K562 (cell line): ENCODE measurements around the gene ROBO3. TPM values are rescaled to one million over a fixed set of nuclear protein-coding genes. Genes with fewer than 3 reads are reported as not detected.

ENCODE experiments used
- ATAC-seq: fragments of 200-7000 bp; cut with Tn5 transposase; 3 replicates; pipeline ENCODE4 v1.9.1; 2020; ENCODE audit warnings: moderate library complexity
- BruUV-seq: library from RNA; stranded (reverse); fragments of 400-500 nt; replicated peaks from 2 replicates; lab custom pipeline; 2021; lab: Mats Ljungman, UMichigan
- CTCF ChIA-PET: fragments of 300-600 bp; formaldehyde crosslinking; extraction: SDS; loops from one replicate; lab custom pipeline; 2021; ENCODE audit warnings: low intra/inter-chr PET ratio; lab: Yijun Ruan, JAX
- POLR2A ChIA-PET: fragments of 300-600, 350-650 bp; sonication (Branson Sonifier 250); formaldehyde crosslinking; extraction: SDS; loops from one replicate; lab custom pipeline; 2021; ENCODE audit warnings: antibody characterized with exemption, inconsistent platforms; lab: Yijun Ruan, JAX
- DNase-seq, 4 experiments: peaks; one replicate each; pipeline versions ENCODE4 v3.0.0 to v3.0.0-alpha.2; 2011 to 2018; ENCODE audit warnings: low spot score in 3 of 4, mixed read lengths in 3 of 4; ENCODE audit errors: extremely low read depth in 1 of 4
- FAIRE-seq: peaks from 2 replicates; lab custom pipeline; 2011; peaks lifted over from hg19 to GRCh38; lab: Jason Lieb, UNC
- H2AFZ ChIP-seq: 2 replicates; pipeline ENCODE4 v1.6.0; 2011; ENCODE audit warnings: low read depth, low read length, control low read depth, inconsistent platforms
- H3K27ac ChIP-seq: fragments of 200-600 bp; 3 replicates; pipeline ENCODE4 v1.8.0; 2011; ENCODE audit warnings: low read depth, mild to moderate bottlenecking, control low read depth, inconsistent platforms, low read length, moderate library complexity, mixed read lengths; ENCODE audit errors: extremely low read depth
- H3K27me3 ChIP-seq, 2 experiments: fragments of 300-600 bp in 1 of 2; 2 replicates in 1 of 2; 3 replicates in 1 of 2; pipeline versions ENCODE4 v1.6.0 to v1.8.0; 2011; ENCODE audit warnings: inconsistent platforms in 2 of 2, low read length in 2 of 2, mild to moderate bottlenecking in 1 of 2, mixed read lengths in 1 of 2, moderate library complexity in 1 of 2; ENCODE audit not compliant: control insufficient read depth in 2 of 2, insufficient read depth in 2 of 2
- H3K36me3 ChIP-seq: fragments of 300-600 bp; 3 replicates; pipeline ENCODE4 v1.8.0; 2011; ENCODE audit warnings: mild to moderate bottlenecking, low read length, inconsistent platforms; ENCODE audit not compliant: control insufficient read depth, insufficient read depth
- H3K4me1 ChIP-seq, 2 experiments: fragments of 200-600 bp in 1 of 2; replicated peaks in 1 of 2; 2 replicates in 1 of 2; 3 replicates in 1 of 2; pipeline versions ENCODE4 v1.5.1 to v1.8.0; 2011; ENCODE audit warnings: inconsistent platforms in 2 of 2, low read length in 2 of 2, mild to moderate bottlenecking in 1 of 2, mixed read lengths in 1 of 2, moderate library complexity in 1 of 2; ENCODE audit not compliant: control insufficient read depth in 2 of 2, insufficient read depth in 2 of 2
- H3K4me2 ChIP-seq: 2 replicates; pipeline ENCODE4 v1.6.1; 2011; ENCODE audit warnings: low read length, control low read depth, inconsistent platforms, mixed read lengths; ENCODE audit not compliant: insufficient read depth
- H3K4me3 ChIP-seq: fragments of 200-600 bp; sonication (generic), shearing (Covaris generic); 2 replicates; pipeline ENCODE4 v1.5.1; 2016; ENCODE audit warnings: control low read depth, inconsistent platforms
- H3K79me2 ChIP-seq: fragments of 200-600 bp; 3 replicates; pipeline ENCODE4 v1.8.0; 2011; ENCODE audit warnings: low read length, inconsistent platforms; ENCODE audit not compliant: control insufficient read depth, insufficient read depth
- H3K9ac ChIP-seq, 2 experiments: 2 replicates each; pipeline versions ENCODE4 v1.6.0 to v1.6.1; 2011; ENCODE audit warnings: low read depth in 2 of 2, low read length in 2 of 2, control low read depth in 1 of 2, inconsistent platforms in 1 of 2, mild to moderate bottlenecking in 1 of 2, mixed read lengths in 1 of 2; ENCODE audit not compliant: insufficient read depth in 1 of 2
- H3K9me1 ChIP-seq: one replicate; pipeline ENCODE4 v1.6.0; 2011; ENCODE audit warnings: inconsistent platforms, mild to moderate bottlenecking, low read length, moderate library complexity; ENCODE audit not compliant: control insufficient read depth, insufficient read depth
- H3K9me3 ChIP-seq: replicated peaks from 2 replicates; pipeline ENCODE4 v1.5.1; 2011; ENCODE audit warnings: low read depth, low read length, inconsistent platforms; ENCODE audit not compliant: control insufficient read depth, insufficient read depth
- H4K20me1 ChIP-seq: replicated peaks from 2 replicates; pipeline ENCODE4 v1.6.1; 2011; ENCODE audit warnings: low read length, inconsistent platforms, mixed read lengths; ENCODE audit not compliant: control insufficient read depth, insufficient read depth
- ARID3A ChIP-seq: IDR thresholded peaks from 2 replicates; pipeline ENCODE4 v1.6.1; 2012; ENCODE audit warnings: low read depth, low read length, improper control_type of control experiment, borderline replicate concordance
- ZFX ChIP-seq: sonication (generic); formaldehyde crosslinking; IDR thresholded peaks from 2 replicates; pipeline ENCODE4 v1.8.0; 2022; ENCODE audit warnings: mild to moderate bottlenecking, missing genetic modification reagents, moderate library complexity
- WGBS: fragments of 100-300 bp; shearing (Covaris generic); methylation state at CpG from one replicate; pipeline ENCODE4 v1.1.6; 2016; ENCODE audit warnings: low coverage, mixed read lengths; ENCODE audit not compliant: insufficient coverage; ENCODE audit errors: missing lambda C conversion rate; 5-methylcytosine and 5-hydroxymethylcytosine counted together
- in situ Hi-C: fragments of 300-500 bp; cut with MboI; formaldehyde crosslinking; loops from 4 replicates; pipeline ENCODE4 v1.15.0; 2018; ENCODE audit warnings: inconsistent platforms, mixed read lengths
- intact Hi-C: fragments of 100-400 bp; cut with micrococcal nuclease; formaldehyde crosslinking; loops from 2 replicates; pipeline ENCODE4 v1.14.2; 2022
- polyA plus RNA-seq, 8 experiments: library from polyadenylated mRNA; depleted of rRNA in 4 of 8; stranded (reverse) in 5 of 8; unstranded in 3 of 8; fragments of >200 nt; fragmentation: Nextera tagmentation in 2 of 8; fragmentation: Illumina TruSeq in 1 of 8; extraction: Ambion mirVana in 2 of 8; extraction: Trizol in 1 of 8; gene quantifications; 2 replicates each; pipeline versions ENCODE4 v1.2.1 to v1.2.3, GENCODE V29; 2011 to 2014; ENCODE audit warnings: inconsistent platforms in 1 of 8, missing spikeins in 1 of 8
- total RNA-seq, 7 experiments: library from RNA; depleted of rRNA in 6 of 7; stranded (reverse); fragments of >200 nt in 6 of 7; fragmentation: Illumina TruSeq in 2 of 7; extraction: Trizol in 2 of 7; gene quantifications; 2 replicates each; pipeline versions ENCODE4 v1.2.1 to v1.2.3, GENCODE V29; 2011 to 2021; ENCODE audit warnings: low replicate concordance in 1 of 7
- TF ChIP-seq, protein P1 (sequence below): sonication (generic); formaldehyde crosslinking; IDR thresholded peaks from 2 replicates; pipeline ENCODE4 v1.4.0; 2020; ENCODE audit warnings: mild to moderate bottlenecking, missing genetic modification reagents
- TF ChIP-seq, protein P2 (sequence below): fragments of 250-450 bp; sonication (Bioruptor Pico); IDR thresholded peaks from 2 replicates; pipeline ENCODE4 v1.8.0; 2022; ENCODE audit warnings: moderate library complexity, mild to moderate bottlenecking, inconsistent platforms
- TF ChIP-seq, protein P3 (sequence below): fragments of 250-450 bp; sonication (Bioruptor Pico); IDR thresholded peaks from 2 replicates; pipeline ENCODE4 v1.9.0; 2021; ENCODE audit warnings: mild to moderate bottlenecking
- TF ChIP-seq, protein P4 (sequence below), 2 experiments: IDR thresholded peaks; 2 replicates each; pipeline ENCODE4 v1.6.1; 2011; ENCODE audit warnings: borderline replicate concordance in 1 of 2, control low read depth in 1 of 2, low read depth in 1 of 2, low read length in 1 of 2, mild to moderate bottlenecking in 1 of 2, mixed read lengths in 1 of 2, moderate library complexity in 1 of 2; ENCODE audit not compliant: insufficient read depth in 1 of 2, insufficient read length in 1 of 2, poor library complexity in 1 of 2, severe bottlenecking in 1 of 2; ENCODE audit errors: extremely low read depth in 1 of 2
- TF ChIP-seq, protein P5 (sequence below): fragments of 250-450 bp; sonication (Bioruptor Pico); IDR thresholded peaks from 2 replicates; pipeline ENCODE4 v1.4.0; 2020; ENCODE audit warnings: borderline replicate concordance

ROBO3 gene
- total and polyA plus RNA-seq, 9 of the 15 experiments (the other 6 are each of a cell fraction or from before 2014, with no cell fraction given), result 0.29 to 1.4 (median 0.97) TPM; not detected in 2

DNA sequence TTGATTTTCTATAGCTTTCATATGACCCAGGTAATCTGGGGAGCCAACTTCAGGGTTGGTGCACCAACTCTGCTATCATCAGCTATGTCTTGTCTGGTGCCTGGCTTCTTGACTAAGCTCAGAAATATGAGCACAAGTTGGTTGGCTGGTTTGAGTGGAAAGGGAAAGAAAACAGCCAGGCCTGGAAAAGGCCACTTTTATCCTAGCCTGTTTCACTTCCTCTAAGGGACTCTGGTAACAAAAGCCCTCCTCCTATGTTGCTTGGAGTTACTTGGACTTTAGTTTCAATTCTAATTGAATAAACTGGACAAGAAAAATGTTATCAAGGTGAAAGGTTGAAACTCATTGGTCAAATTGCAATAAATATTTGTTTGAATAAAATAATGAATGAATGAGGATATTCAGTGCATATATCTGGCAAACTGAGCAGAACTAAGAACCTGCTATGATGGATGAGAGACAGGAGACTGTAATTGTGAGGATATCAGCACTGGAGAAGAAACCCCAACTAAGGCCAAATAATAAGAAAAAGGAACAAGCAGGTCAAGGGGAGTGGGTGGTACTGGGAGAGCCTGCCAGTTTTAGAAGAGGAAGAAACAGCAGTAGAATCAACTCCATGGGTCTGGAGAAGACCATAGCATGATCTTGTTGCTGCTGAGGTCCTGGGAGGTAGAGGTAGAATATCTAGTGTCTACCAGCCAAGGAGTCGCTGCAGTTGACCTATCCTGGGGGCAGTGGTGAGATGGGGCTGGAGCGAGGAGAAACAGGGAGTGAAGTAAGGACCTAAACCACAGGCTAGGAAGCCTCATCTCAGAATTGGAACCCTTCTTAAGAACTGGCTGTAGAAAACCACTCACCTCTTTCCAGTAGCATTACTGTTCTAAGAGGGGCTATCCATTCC is 24.2 kb downstream of the ROBO3 start:
- no TSS peak for BruUV-seq
- DNase-seq (no peak), ATAC-seq (no peak), FAIRE-seq (no peak)
- 0% methylated on average over 2 of the region's 2 CpGs for WGBS
- Histone ChIP-seq H3K27ac (no peak overlapping the region), H3K4me2 (no peak overlapping the region), H2AFZ (no peak overlapping the region), H3K27me3 (peaks cover 14 to 70% of the 10 kb centered on the region in 2 experiments), H3K9ac (no peak overlapping the region), H3K4me3 (no peak overlapping the region), H4K20me1 (no peaks in the 10 kb centered on the region), H3K4me1 (peaks cover 6% of the 10 kb centered on the region in 2 experiments; a peak in 2 of 5 replicates), H3K79me2 (no peaks in the 10 kb centered on the region), H3K36me3 (no peaks in the 10 kb centered on the region), H3K9me3 (no peaks in the 10 kb centered on the region), H3K9me1 (peaks cover under 1% of the 10 kb centered on the region)
- in situ Hi-C loops (no loop called here), intact Hi-C loops (no loop called here)
- ChIA-PET CTCF (no interaction called here), POLR2A (interaction anchor here (1.1 kb wide), 1 partner anchor 10 kb away, joined by 3 read pairs; no protein-coding TSS in a partner anchor)
- TF ChIP-seq, protein P1, sequence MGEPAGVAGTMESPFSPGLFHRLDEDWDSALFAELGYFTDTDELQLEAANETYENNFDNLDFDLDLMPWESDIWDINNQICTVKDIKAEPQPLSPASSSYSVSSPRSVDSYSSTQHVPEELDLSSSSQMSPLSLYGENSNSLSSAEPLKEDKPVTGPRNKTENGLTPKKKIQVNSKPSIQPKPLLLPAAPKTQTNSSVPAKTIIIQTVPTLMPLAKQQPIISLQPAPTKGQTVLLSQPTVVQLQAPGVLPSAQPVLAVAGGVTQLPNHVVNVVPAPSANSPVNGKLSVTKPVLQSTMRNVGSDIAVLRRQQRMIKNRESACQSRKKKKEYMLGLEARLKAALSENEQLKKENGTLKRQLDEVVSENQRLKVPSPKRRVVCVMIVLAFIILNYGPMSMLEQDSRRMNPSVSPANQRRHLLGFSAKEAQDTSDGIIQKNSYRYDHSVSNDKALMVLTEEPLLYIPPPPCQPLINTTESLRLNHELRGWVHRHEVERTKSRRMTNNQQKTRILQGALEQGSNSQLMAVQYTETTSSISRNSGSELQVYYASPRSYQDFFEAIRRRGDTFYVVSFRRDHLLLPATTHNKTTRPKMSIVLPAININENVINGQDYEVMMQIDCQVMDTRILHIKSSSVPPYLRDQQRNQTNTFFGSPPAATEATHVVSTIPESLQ (CRISPR knock-in tag), result no peak
- TF ChIP-seq ZFX (CRISPR knock-in tag), result no peak
- TF ChIP-seq ARID3A, result no peak
- TF ChIP-seq, protein P2, sequence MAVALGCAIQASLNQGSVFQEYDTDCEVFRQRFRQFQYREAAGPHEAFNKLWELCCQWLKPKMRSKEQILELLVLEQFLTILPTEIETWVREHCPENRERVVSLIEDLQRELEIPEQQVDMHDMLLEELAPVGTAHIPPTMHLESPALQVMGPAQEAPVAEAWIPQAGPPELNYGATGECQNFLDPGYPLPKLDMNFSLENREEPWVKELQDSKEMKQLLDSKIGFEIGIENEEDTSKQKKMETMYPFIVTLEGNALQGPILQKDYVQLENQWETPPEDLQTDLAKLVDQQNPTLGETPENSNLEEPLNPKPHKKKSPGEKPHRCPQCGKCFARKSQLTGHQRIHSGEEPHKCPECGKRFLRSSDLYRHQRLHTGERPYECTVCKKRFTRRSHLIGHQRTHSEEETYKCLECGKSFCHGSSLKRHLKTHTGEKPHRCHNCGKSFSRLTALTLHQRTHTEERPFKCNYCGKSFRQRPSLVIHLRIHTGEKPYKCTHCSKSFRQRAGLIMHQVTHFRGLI (CRISPR knock-in tag), result no peak
- TF ChIP-seq, protein P3, sequence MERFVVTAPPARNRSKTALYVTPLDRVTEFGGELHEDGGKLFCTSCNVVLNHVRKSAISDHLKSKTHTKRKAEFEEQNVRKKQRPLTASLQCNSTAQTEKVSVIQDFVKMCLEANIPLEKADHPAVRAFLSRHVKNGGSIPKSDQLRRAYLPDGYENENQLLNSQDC (CRISPR knock-in tag), result no peak
- TF ChIP-seq, protein P4, sequence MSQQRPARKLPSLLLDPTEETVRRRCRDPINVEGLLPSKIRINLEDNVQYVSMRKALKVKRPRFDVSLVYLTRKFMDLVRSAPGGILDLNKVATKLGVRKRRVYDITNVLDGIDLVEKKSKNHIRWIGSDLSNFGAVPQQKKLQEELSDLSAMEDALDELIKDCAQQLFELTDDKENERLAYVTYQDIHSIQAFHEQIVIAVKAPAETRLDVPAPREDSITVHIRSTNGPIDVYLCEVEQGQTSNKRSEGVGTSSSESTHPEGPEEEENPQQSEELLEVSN (IDR thresholded peaks at IDR 0.05; ENCODE audit: borderline replicate concordance in 1 of 2, extremely low read depth in 1 of 2, insufficient read depth in 1 of 2, insufficient read length in 1 of 2, low read depth in 1 of 2, low read length in 1 of 2, poor library complexity in 1 of 2, severe bottlenecking in 1 of 2), result no peak
- TF ChIP-seq, protein P5, sequence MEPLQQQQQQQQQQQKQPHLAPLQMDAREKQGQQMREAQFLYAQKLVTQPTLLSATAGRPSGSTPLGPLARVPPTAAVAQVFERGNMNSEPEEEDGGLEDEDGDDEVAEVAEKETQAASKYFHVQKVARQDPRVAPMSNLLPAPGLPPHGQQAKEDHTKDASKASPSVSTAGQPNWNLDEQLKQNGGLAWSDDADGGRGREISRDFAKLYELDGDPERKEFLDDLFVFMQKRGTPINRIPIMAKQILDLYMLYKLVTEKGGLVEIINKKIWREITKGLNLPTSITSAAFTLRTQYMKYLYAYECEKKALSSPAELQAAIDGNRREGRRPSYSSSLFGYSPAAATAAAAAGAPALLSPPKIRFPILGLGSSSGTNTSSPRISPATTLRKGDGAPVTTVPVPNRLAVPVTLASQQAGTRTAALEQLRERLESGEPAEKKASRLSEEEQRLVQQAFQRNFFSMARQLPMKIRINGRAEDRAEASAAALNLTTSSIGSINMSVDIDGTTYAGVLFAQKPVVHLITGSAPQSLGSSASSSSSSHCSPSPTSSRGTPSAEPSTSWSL (CRISPR knock-in tag), result no peak
